GM18498 (cell line): Measurements from ENCODE around the gene CEP85L.

Source experiments
- ATAC-seq: cut with Tn5 transposase; IDR thresholded peaks from one replicate; pipeline ENCODE4 v1.9.1; 2021; ENCODE audit warnings: mild to moderate bottlenecking, moderate library complexity; ENCODE audit not compliant: unreplicated experiment

CEP85L gene

GRCh38 chr6:118546164-118546879 is 105.1 kb downstream of the CEP85L start:
- ATAC-seq: no peak

- no peak for ATAC-seq
Observed at GRCh38 chr6:118544105-118544504, 107.3 kb downstream of the CEP85L start.

DNA sequence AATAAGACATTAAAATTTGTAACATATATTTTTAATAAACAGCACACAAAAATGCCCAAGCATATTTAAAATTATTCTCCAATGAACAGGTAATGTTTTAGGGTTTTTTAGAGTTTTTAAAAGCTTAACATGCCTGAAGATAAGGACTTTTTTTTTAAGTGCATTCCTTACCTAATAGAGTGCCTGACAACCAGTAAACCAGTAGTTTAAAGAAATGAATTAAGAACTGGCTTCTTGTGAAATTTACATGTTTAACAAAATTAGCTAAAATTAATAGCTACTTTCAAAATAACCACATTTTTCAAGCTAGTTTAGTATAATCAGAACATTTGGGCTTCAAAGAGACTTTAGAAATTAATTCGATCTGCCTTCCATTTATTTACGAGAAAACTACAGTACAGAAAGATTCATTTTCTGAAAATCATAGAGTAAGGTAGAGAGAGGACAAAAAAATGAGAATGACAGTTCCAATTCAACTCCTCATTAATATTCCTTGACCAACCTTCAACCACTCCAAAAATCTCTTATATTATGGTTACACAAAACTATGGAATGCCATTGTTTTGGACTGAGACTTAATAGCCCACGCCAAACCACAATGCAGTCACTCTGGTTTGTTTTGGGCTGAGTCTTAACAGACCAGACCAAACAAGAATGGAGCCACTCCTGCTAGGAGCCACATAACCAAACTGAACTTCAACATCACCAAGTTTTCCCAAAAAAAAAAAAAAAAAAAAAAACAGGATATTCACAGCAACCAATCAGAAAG is 109.0 kb downstream of the CEP85L start:
- no peak for ATAC-seq

GRCh38 chr6:118537574-118537973 is 113.8 kb downstream of the CEP85L start:
- ATAC-seq: no peak

- ATAC-seq: no peak
Observed at GRCh38 chr6:118536478-118536877, 114.9 kb downstream of the CEP85L start.

- no peak for ATAC-seq
Observed at GRCh38 chr6:118535176-118535844, 116.1 kb downstream of the CEP85L start.

GRCh38 chr6:118530942-118531341 is 120.4 kb downstream of the CEP85L start:
- no peak for ATAC-seq

GRCh38 chr6:118529756-118530155 is 121.6 kb downstream of the CEP85L start:
- ATAC-seq: no peak

- no peak for ATAC-seq
Observed at GRCh38 chr6:118528129-118528528, 123.3 kb downstream of the CEP85L start.

DNA sequence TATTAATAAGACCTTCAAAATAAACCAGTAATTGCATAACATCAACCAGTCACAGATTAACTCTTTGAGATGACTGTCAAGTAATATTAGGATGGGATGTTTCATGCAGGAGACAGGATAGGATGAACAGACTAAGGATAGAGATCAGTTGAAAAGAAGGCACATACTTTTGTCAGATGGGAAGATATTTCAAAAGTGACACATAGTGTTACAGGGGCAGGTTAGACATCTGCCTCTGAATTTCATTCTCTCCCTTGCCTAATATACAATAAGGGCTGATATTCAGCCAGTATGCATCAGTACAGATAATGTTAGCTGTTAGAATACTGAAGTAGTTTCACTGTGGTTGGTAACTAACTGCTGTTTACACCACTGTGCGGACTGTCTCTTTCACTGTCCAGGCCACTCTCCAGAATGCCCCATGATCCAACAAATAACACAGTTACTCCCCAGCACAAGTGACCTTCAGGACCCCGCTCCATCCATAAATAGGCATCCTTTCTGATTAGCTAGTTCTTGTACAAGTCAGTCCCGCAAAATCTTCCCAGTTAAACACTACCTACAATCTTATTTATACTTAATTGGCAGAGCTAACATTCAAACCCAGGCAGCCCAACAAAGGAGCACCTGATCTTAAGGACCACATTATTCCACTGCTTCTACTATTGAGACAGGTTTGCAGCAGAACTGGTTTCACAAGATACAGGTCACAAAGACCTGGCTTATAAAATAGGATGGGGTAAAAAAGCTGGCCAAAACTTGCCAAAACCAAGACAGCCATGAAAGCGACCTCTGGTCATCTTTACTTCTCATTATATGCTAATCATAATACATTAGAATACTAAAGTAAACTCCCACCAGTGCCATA is 125.2 kb downstream of the CEP85L start:
- no peak for ATAC-seq

DNA sequence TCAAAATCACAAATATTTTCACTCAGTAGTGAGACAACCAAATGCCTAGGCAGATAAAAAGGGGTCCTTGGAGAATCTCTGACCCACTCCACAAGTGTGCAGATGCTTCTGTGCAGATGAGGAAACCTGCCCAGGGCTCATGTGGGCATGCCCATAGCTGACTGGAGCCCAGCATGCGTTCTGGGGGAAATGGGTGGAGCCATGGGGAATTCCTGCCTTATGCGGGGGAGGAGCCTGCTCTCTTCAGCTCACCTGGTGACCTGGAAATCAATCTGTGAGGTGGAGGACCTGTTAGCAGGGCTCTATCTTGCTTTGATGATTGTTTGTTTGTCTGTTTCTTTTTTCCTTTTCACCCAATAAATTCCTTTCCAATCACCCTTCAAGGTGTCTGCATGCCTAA is 126.7 kb downstream of the CEP85L start:
- no peak for ATAC-seq

DNA sequence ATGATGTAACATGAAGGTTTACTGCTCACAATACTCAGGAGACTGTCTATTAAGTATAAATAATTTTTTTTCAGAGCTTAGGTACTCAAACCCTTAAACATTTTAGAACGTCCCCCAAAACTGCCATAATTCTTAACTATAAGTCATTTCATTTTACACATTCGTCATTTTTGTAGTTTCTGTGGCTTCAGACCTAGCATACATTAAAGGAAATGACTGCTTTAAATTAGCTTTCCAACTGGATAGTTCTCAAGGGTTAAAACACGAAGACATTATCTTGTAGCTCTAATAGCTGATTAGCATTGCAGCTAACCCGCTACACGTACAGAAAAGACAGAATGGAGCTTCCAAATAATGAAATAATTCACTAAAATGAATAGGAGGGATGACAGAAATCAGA is 128.2 kb downstream of the CEP85L start:
- no peak for ATAC-seq

- no peak for ATAC-seq
Observed at GRCh38 chr6:118522422-118522821, 129.0 kb downstream of the CEP85L start.

DNA sequence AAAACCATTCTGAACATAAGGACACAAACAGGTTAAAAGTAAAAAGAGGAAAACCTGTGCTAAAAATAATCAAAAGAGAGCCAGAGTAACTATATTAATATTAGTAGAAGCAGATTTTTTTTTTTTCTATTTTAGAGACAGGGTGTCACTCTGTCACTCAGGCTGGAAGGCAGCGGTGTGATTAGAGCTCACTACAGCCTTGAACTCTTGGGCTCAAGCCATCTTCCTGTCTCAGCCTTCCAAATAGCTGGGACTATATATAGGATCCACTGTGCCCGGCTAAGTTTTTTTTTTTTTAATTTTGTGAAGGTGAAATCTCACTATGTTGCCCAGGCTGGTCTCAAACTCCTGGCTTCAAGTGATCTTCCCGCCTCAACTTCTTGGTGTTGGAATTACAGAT is 136.7 kb downstream of the CEP85L start:
- no peak for ATAC-seq

DNA sequence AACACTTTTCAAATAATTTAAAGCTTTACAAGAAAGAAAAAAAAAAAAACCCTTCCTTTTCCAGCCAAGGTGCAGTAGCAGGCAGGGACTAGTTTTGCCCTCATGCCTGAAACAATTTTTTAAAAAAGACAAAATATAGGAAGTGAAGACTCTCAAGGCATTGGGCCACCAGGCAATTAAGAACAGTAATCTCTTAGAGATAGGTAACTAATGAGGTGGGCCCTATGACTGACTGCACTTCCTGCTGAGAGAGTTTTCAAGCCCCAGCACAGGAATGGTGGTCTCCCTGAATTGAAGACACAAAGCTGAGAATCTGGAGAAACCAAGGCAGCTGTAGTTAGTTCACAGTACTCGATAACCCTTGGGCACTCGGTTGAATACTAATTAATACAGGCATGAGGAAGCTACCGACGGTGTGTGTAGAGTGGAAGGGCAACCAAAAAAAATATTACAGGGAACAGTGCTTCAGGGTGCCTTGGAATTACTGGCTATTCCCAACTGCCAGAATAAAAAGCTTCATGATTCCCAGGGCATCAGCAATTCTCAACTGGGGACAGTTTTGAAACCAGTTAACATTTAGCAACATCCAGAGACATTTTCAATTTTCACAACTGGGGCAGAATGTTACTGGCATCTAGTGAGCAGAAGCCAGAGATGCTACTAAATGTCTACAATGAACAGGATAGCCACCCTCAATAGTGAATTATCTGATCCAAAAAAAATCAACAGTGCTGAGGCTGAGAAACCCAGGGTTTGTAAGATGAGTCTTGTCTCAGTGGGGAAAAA is 139.3 kb downstream of the CEP85L start:
- ATAC-seq: no peak

DNA sequence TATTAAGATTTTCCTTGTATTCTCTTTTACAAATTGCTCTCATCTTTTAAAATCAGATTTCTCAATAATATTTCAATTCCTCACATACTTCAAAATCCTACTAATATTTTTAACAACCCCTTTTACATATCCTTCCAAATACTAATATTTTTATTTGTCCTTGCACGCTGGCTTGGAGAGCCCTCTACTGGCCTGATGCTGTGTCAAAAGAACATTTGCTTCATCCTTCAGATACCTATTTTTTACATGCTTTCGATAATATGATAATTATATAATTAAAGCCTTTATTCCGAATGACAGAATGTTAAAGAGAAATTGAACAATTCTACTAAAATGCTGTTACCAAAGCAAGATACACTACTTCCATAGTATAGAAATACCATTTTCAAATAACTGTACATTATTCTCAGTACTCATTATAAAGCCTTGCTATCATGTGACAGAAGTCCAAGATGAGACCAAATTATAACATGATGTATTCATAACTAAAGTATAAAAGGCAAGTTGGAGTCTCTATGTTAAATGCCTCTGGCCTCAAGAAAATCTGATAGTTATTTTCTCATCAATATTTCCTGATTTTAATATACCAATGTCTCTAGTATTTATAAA is 142.3 kb downstream of the CEP85L start:
- ATAC-seq: no peak

DNA sequence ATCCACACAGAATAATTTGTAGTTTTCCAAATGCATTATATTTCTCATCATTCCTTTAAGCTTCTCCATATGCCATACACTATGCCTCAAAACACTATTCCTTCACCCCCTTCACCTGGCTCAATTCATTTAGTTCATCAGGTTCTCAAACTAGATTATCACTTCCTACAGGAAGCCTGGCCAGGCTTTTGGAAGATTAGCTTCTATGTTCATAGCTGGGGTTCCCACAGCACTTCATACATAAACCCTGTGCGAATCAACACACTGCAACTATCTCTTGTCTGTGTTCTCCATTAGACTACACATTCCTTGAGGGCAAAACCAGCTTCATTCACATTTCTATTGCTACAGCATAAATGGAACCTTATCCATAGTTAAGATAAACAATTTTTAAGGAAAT is 143.8 kb downstream of the CEP85L start:
- ATAC-seq: no peak

GRCh38 chr6:118506071-118506638 is 145.2 kb downstream of the CEP85L start:
- no peak for ATAC-seq

DNA sequence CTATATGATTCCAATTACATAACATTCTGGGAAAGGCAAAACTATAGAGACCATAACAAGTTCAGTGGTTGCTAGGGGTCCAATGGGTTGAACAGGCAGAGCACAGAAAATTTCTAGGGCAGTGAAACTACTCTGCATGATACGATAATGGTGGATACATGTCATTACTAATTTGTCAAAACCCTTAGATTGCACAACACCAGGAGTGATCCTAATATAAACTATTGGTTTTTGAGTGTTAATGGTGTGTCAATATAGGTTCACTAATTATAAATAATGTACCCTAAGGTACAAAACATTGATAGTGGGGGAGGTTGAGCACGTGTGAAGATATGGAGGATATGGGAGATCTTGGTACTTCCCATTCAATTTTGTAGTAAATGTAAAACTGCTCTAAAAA is 145.7 kb downstream of the CEP85L start:
- ATAC-seq: no peak
